H1 (cell line): Measurements from ENCODE around the gene MPV17L2. TPM values are rescaled to one million over a fixed set of nuclear protein-coding genes. Genes with fewer than 3 reads are reported as not detected.

Experiments
- CTCF ChIA-PET: fragments of 300-600 bp; sonication (Branson Sonifier 250); formaldehyde crosslinking; loops from one replicate; lab custom pipeline; 2021; ENCODE audit not compliant: partially characterized antibody; lab: Charles Lee
- POLR2A ChIA-PET: fragments of 300-600 bp; sonication (Branson Sonifier 250); formaldehyde crosslinking; loops from one replicate; lab custom pipeline; 2021; ENCODE audit warnings: inconsistent platforms; ENCODE audit not compliant: partially characterized antibody; lab: Charles Lee
- DNase-seq, 2 experiments: peaks; one replicate each; pipeline versions ENCODE4 v3.0.0 to v3.0.0-alpha.2; 2010 to 2022; ENCODE audit warnings: low spot score in 2 of 2, low read depth in 1 of 2, mixed read lengths in 1 of 2
- FAIRE-seq: peaks from 2 replicates; lab custom pipeline; 2011; peaks lifted over from hg19 to GRCh38; lab: Jason Lieb, UNC
- H2AFZ ChIP-seq: 2 replicates; pipeline ENCODE4 v1.8.1; 2012; ENCODE audit warnings: low read length, inconsistent platforms
- H2AK5ac ChIP-seq: 2 replicates; pipeline ENCODE4 v1.6.1; 2013; ENCODE audit warnings: low read depth, low read length
- H2BK120ac ChIP-seq: replicated peaks from 2 replicates; pipeline ENCODE3; 2013; ENCODE audit warnings: low read depth, low read length, inconsistent platforms
- H2BK12ac ChIP-seq: 2 replicates; pipeline ENCODE4 v1.6.1; 2013; ENCODE audit warnings: low read depth, low read length
- H2BK15ac ChIP-seq: 2 replicates; pipeline ENCODE4 v1.6.1; 2013; ENCODE audit warnings: low read length
- H2BK20ac ChIP-seq: 2 replicates; pipeline ENCODE4 v1.6.1; 2013; ENCODE audit warnings: low read length
- H2BK5ac ChIP-seq: 2 replicates; pipeline ENCODE4 v1.6.1; 2013; ENCODE audit warnings: low read depth, low read length
- H3K14ac ChIP-seq: 2 replicates; pipeline ENCODE4 v1.6.1; 2013; ENCODE audit warnings: inconsistent platforms; ENCODE audit not compliant: insufficient read length
- H3K18ac ChIP-seq: 2 replicates; pipeline ENCODE4 v1.6.1; 2013; ENCODE audit warnings: low read length; ENCODE audit errors: extremely low read depth
- H3K23ac ChIP-seq: 2 replicates; pipeline ENCODE4 v1.6.1; 2013; ENCODE audit warnings: inconsistent platforms; ENCODE audit not compliant: insufficient read length
- H3K23me2 ChIP-seq: 2 replicates; pipeline ENCODE4 v1.6.1; 2013; ENCODE audit warnings: low read depth, low read length
- H3K27ac ChIP-seq: 2 replicates; pipeline ENCODE4 v1.6.1; 2011; ENCODE audit warnings: low read depth, low read length, inconsistent platforms
- H3K27me3 ChIP-seq, 4 experiments: replicated peaks in 1 of 4; 1 replicate in 1 of 4; 2 replicates in 3 of 4; pipeline versions ENCODE4 v1.6.1 to v1.8.1; 2011 to 2013; ENCODE audit warnings: low read length in 3 of 4, mild to moderate bottlenecking in 3 of 4, inconsistent platforms in 2 of 4, mixed read lengths in 2 of 4, moderate library complexity in 1 of 4; ENCODE audit not compliant: control insufficient read depth in 3 of 4, insufficient read depth in 3 of 4; ENCODE audit errors: extremely low read depth in 1 of 4
- H3K36me3 ChIP-seq, 4 experiments: 2 replicates each; pipeline versions ENCODE4 v1.6.1 to v1.8.1; 2011 to 2013; ENCODE audit warnings: mild to moderate bottlenecking in 4 of 4, low read length in 3 of 4, moderate library complexity in 2 of 4, control low read depth in 1 of 4, inconsistent platforms in 1 of 4; ENCODE audit not compliant: insufficient read depth in 4 of 4, control insufficient read depth in 2 of 4
- H3K4ac ChIP-seq: replicated peaks from 2 replicates; pipeline ENCODE3; 2013; ENCODE audit warnings: low read length, low read depth, mixed read lengths, inconsistent platforms; ENCODE audit not compliant: insufficient read length
- H3K4me1 ChIP-seq, 4 experiments: replicated peaks in 1 of 4; 1 replicate in 1 of 4; 2 replicates in 3 of 4; pipeline versions ENCODE4 v1.6.1 to v1.8.1; 2011 to 2013; ENCODE audit warnings: low read length in 3 of 4, inconsistent platforms in 2 of 4, mixed read lengths in 1 of 4; ENCODE audit not compliant: insufficient read depth in 4 of 4, control insufficient read depth in 3 of 4
- H3K4me2 ChIP-seq, 2 experiments: 2 replicates each; pipeline versions ENCODE4 v1.6.1 to v1.8.1; 2011 to 2013; ENCODE audit warnings: low read depth in 2 of 2, low read length in 2 of 2, control low read depth in 1 of 2, inconsistent platforms in 1 of 2, mild to moderate bottlenecking in 1 of 2; ENCODE audit not compliant: insufficient read depth in 1 of 2
- H3K4me3 ChIP-seq, 4 experiments: fragments of 200-600, 300-600 bp in 1 of 4; sonication (generic), shearing (Covaris generic), sonication (Bioruptor Twin) in 1 of 4; 2 replicates each; pipeline versions ENCODE4 v1.5.1 to v1.8.1; 2011 to 2016; ENCODE audit warnings: low read length in 4 of 4, low read depth in 3 of 4, control low read depth in 2 of 4, inconsistent platforms in 2 of 4, mild to moderate bottlenecking in 2 of 4, mixed read lengths in 1 of 4, moderate library complexity in 1 of 4; ENCODE audit not compliant: insufficient read depth in 2 of 4; ENCODE audit errors: extremely low read depth in 1 of 4
- H3K56ac ChIP-seq: replicated peaks from 2 replicates; pipeline ENCODE3; 2013; ENCODE audit warnings: low read depth, mild to moderate bottlenecking, mixed read lengths, low read length, inconsistent platforms; ENCODE audit not compliant: insufficient read length
- H3K79me1 ChIP-seq: 2 replicates; pipeline ENCODE4 v1.6.1; 2013; ENCODE audit warnings: low read depth, low read length, control low read depth
- H3K79me2 ChIP-seq, 2 experiments: 2 replicates each; pipeline versions ENCODE4 v1.6.1 to v1.8.1; 2012 to 2013; ENCODE audit warnings: low read length in 2 of 2, mild to moderate bottlenecking in 2 of 2, inconsistent platforms in 1 of 2; ENCODE audit not compliant: insufficient read depth in 2 of 2, control insufficient read depth in 1 of 2
- H3K9ac ChIP-seq, 4 experiments: replicated peaks in 1 of 4; 1 replicate in 1 of 4; 2 replicates in 3 of 4; pipeline versions ENCODE4 v1.6.1 to v1.8.1; 2011 to 2013; ENCODE audit warnings: low read depth in 3 of 4, low read length in 3 of 4, control low read depth in 2 of 4, mild to moderate bottlenecking in 2 of 4, moderate library complexity in 2 of 4, inconsistent platforms in 1 of 4; ENCODE audit errors: extremely low read depth in 1 of 4
- H3K9me3 ChIP-seq, 2 experiments: 2 replicates each; pipeline versions ENCODE4 v1.6.1 to v1.8.1; 2012 to 2013; ENCODE audit warnings: mild to moderate bottlenecking in 2 of 2, moderate library complexity in 2 of 2, control low read depth in 1 of 2, inconsistent platforms in 1 of 2, low read depth in 1 of 2, low read length in 1 of 2, mixed read lengths in 1 of 2; ENCODE audit not compliant: insufficient read depth in 2 of 2
- H4K20me1 ChIP-seq, 2 experiments: replicated peaks in 1 of 2; 2 replicates each; pipeline versions ENCODE3 to v1.8.1; 2011 to 2013; ENCODE audit warnings: inconsistent platforms in 2 of 2, low read length in 2 of 2, mild to moderate bottlenecking in 1 of 2; ENCODE audit not compliant: insufficient read depth in 2 of 2, control insufficient read depth in 1 of 2
- H4K5ac ChIP-seq: 2 replicates; pipeline ENCODE4 v1.6.1; 2013; ENCODE audit warnings: low read length, low read depth, mixed read lengths, inconsistent platforms; ENCODE audit not compliant: insufficient read length
- H4K8ac ChIP-seq: 2 replicates; pipeline ENCODE4 v1.8.0; 2013; ENCODE audit warnings: mild to moderate bottlenecking, moderate library complexity, low read length, inconsistent platforms; ENCODE audit not compliant: insufficient read depth; ENCODE audit errors: extremely low read depth
- H4K91ac ChIP-seq: replicated peaks from 2 replicates; pipeline ENCODE3; 2013; ENCODE audit warnings: low read length, mixed read lengths, inconsistent platforms; ENCODE audit not compliant: insufficient read length
- CREB1 ChIP-seq: IDR thresholded peaks from 2 replicates; pipeline ENCODE4 v1.6.1; 2012; ENCODE audit warnings: inconsistent platforms
- KDM1A ChIP-seq: fragments of 200-600, 300-600 bp; sonication (generic); IDR thresholded peaks from 2 replicates; pipeline ENCODE4 v1.7.1; 2016; ENCODE audit warnings: mild to moderate bottlenecking, low read length, borderline replicate concordance
- SP2 ChIP-seq: IDR thresholded peaks from 2 replicates; pipeline ENCODE4 v1.6.1; 2012; ENCODE audit warnings: mild to moderate bottlenecking, low read length, inconsistent platforms
- WGBS, 2 experiments: shearing (Covaris generic) in 1 of 2; methylation state at CpG; one replicate each; pipeline versions ENCODE4 v1.1.6 to v1.1.7; 2013 to 2015; ENCODE audit warnings: low lambda C conversion rate in 2 of 2, mixed read lengths in 2 of 2, inconsistent platforms in 1 of 2, low coverage in 1 of 2, missing lambda C conversion rate in 1 of 2; ENCODE audit not compliant: insufficient replicate concordance in 2 of 2, insufficient coverage in 1 of 2, insufficient read length in 1 of 2; ENCODE audit errors: extremely low coverage in 1 of 2, missing lambda C conversion rate in 1 of 2; 5-methylcytosine and 5-hydroxymethylcytosine counted together
- polyA plus RNA-seq, 7 experiments: library from polyadenylated mRNA; depleted of rRNA in 3 of 7; stranded (reverse) in 5 of 7; unstranded in 2 of 7; fragments of >200 nt in 5 of 7; fragments of 200-250 nt in 2 of 7; gene quantifications; 1 replicate in 5 of 7; 2 replicates in 1 of 7; 4 replicates in 1 of 7; pipeline versions ENCODE4 v1.2.1 to v1.2.3, GENCODE V29; 2011 to 2013; ENCODE audit warnings: missing spikeins in 2 of 7, mixed read lengths in 2 of 7
- total RNA-seq: library from RNA; stranded (reverse); fragmentation: NEBNext Ultra II Directional; extraction: Animal tissue kit (Norgen Biotek cat#: 25700); gene quantifications from 2 replicates; pipeline ENCODE4 v1.2.1, GENCODE V29; 2021
- TF ChIP-seq, protein P1 (sequence below): IDR thresholded peaks from 2 replicates; pipeline ENCODE4 v1.6.1; 2011; ENCODE audit warnings: low read depth, mild to moderate bottlenecking, low read length; ENCODE audit not compliant: insufficient read depth

Gene MPV17L2
- total and polyA plus RNA-seq, 2 of the 8 experiments (the other 6 are each of a cell fraction or from before 2014, with no cell fraction given), result 24.2 to 82.6 TPM

GRCh38 chr19:18245297-18245696 lies 52.3 kb downstream of the MPV17L2 start:
- no peak overlapping the region for H3K4ac ChIP-seq
- H3K14ac ChIP-seq, result no peak overlapping the region
- H3K27ac ChIP-seq, result no peak overlapping the region
- DNase-seq, result no peak
- no peaks in the 10 kb centered on the region for H3K9me3 ChIP-seq
- FAIRE-seq, result no peak
- no peak overlapping the region for H4K5ac ChIP-seq
- no peak overlapping the region for H4K91ac ChIP-seq
- H2AFZ ChIP-seq, result no peak overlapping the region
- no peaks in the 10 kb centered on the region for H3K36me3 ChIP-seq
- H3K4me1 ChIP-seq, result peaks cover 0 to 4% (median 0%) of the 10 kb centered on the region in 4 experiments; a peak in 1 of 7 replicates
- H4K20me1 ChIP-seq, result peaks cover 0 to 1% of the 10 kb centered on the region in 2 experiments
- no peaks in the 10 kb centered on the region for H3K79me1 ChIP-seq
- no peaks in the 10 kb centered on the region for H3K79me2 ChIP-seq
- TF ChIP-seq KDM1A (no peak), SP2 (no peak), CREB1 (no peak)
- TF ChIP-seq, protein P1, sequence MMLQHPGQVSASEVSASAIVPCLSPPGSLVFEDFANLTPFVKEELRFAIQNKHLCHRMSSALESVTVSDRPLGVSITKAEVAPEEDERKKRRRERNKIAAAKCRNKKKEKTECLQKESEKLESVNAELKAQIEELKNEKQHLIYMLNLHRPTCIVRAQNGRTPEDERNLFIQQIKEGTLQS, result no peak
- H2BK20ac ChIP-seq, result no peak overlapping the region
- CTCF ChIA-PET, result interaction anchor here (1.2 to 18.7 kb wide), 6 partner anchors 7 to 77 kb away, joined by 3 to 305 read pairs (median 65); partner anchors contain the start of genes IQCN, JUND and RAB3A
- H3K4me2 ChIP-seq, result no peak overlapping the region
- no peaks in the 10 kb centered on the region for H3K23me2 ChIP-seq
- no peak overlapping the region for H2BK12ac ChIP-seq
- 76% methylated on average over 7 of the region's 7 CpGs; no CpG with 5 or more reads in 1 of the 2 experiments for WGBS, 2 experiments
- POLR2A ChIA-PET, result interaction anchor here (0.9 to 2.8 kb wide), 4 partner anchors 10 to 62 kb away, joined by 3 to 10 read pairs (median 4); partner anchors contain the start of gene JUND
- H3K23ac ChIP-seq, result no peak overlapping the region
- no peak overlapping the region for H3K18ac ChIP-seq
- H3K27me3 ChIP-seq, result no peaks in the 10 kb centered on the region
- no peak overlapping the region for H2BK5ac ChIP-seq
- H3K4me3 ChIP-seq, result no peak overlapping the region
- H4K8ac ChIP-seq, result no peak overlapping the region
- H3K56ac ChIP-seq, result no peak overlapping the region
- H3K9ac ChIP-seq, result no peak overlapping the region
- H2AK5ac ChIP-seq, result no peak overlapping the region
- H2BK15ac ChIP-seq, result no peak overlapping the region
- no peak overlapping the region for H2BK120ac ChIP-seq
